ENCODE measurements around the gene LARGE1.

- no peak for TF ChIP-seq EZH2 (IDR thresholded peaks at IDR 0.05; ENCODE audit: borderline replicate concordance, low read length)
- TF ChIP-seq, protein P1, sequence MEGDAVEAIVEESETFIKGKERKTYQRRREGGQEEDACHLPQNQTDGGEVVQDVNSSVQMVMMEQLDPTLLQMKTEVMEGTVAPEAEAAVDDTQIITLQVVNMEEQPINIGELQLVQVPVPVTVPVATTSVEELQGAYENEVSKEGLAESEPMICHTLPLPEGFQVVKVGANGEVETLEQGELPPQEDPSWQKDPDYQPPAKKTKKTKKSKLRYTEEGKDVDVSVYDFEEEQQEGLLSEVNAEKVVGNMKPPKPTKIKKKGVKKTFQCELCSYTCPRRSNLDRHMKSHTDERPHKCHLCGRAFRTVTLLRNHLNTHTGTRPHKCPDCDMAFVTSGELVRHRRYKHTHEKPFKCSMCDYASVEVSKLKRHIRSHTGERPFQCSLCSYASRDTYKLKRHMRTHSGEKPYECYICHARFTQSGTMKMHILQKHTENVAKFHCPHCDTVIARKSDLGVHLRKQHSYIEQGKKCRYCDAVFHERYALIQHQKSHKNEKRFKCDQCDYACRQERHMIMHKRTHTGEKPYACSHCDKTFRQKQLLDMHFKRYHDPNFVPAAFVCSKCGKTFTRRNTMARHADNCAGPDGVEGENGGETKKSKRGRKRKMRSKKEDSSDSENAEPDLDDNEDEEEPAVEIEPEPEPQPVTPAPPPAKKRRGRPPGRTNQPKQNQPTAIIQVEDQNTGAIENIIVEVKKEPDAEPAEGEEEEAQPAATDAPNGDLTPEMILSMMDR (IDR thresholded peaks at IDR 0.05; ENCODE audit: low read length) = peak; percentile 70
These were observed 3.5 kb upstream of the LARGE1 start for GRCh38 chr22:33923660-33924246.
